NCI-H446 treated with DMSO at 0.1 percent for 48 hours (cell line): Measurements from ENCODE around the gene ZNF595.
"Not testable (repeated sequence)": the region's sequence is repeated elsewhere in the genome, so short reads cannot be mapped to it uniquely, and the experiment has no call there.

Experiments
- DNase-seq: peaks from one replicate; lab custom pipeline; 2025; lab: John Stamatoyannopoulos, UW

Gene ZNF595

DNA sequence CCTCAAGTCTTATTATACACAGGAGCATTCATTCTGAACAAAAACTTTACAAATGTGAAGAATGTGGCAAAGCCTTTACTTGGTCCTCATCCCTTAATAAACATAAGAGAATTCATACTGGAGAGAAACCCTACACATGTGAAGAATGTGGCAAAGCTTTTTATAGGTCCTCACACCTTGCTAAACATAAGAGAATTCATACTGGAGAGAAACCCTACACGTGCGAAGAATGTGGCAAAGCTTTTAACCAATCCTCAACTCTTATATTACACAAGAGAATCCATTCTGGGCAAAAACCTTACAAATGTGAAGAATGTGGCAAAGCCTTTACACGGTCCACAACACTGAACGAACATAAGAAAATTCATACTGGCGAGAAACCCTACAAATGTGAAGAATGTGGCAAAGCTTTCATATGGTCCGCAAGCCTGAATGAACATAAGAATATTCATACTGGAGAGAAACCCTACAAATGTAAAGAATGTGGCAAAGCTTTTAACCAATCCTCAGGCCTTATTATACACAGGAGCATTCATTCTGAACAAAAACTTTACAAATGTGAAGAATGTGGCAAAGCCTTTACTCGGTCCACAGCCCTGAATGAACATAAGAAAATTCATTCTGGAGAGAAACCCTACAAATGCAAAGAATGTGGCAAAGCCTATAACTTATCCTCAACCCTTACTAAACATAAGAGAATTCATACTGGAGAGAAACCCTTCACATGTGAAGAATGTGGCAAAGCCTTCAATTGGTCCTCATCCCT, 33.6 kb downstream of the ZNF595 start:
- not testable (repeated sequence) for DNase-seq

DNA sequence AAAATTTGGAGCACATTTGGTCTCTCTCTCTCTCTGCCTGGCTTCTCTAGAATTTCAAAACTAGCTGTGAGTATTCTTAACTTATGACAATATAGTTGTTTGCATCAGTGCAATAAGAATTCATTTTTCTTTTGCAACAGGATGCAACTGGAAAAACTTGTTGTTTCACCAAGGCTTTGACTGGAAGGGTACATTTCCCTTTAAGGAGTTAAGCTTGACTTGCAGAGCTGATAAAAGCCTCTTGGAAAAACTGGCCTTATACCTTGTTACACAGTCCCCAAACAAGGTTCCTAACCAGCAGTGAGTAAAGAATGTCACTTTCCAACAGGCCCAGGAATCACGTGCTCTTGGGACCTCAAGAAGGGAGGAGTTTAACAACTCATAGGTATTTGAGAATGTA, 45.3 kb downstream of the ZNF595 start:
- no peak for DNase-seq

DNA sequence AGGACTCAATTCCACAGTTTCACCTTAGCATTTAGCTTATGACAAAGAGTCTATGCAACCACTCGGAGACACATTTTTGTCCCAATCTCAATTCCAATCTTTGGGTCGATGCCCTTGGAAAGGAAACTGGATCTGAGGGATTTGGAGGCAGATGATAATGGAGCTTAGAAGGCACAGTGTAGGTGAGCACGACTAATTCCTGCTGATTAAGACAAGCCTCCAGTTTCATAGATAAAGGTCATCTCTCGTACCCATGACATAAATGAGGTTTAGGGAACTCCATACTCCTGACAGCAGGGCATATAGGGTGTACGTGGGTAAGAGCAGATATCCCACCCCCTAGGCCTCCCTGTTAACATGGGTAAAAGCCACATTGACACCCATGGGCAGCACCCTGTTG, 46.7 kb downstream of the ZNF595 start:
- DNase-seq, result no peak

DNA sequence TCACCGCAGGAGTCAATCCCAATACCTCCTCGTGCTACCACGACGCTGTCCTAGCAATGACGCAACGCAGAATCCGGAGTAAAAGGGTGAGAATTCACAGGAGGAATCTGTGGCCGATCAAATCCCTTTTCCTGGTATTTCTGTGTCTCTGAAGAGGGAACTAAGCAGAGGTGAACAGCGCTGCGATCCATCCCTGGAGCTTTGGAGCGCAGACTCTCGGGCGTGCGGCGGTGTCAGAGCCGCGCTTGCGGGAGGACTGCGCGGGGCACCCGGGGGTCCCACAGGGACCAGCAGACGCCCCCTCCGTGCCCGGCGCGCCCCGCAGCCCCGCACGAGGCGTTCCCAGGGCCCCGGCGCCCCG, 53.9 kb downstream of the ZNF595 start:
- no peak for DNase-seq

DNA sequence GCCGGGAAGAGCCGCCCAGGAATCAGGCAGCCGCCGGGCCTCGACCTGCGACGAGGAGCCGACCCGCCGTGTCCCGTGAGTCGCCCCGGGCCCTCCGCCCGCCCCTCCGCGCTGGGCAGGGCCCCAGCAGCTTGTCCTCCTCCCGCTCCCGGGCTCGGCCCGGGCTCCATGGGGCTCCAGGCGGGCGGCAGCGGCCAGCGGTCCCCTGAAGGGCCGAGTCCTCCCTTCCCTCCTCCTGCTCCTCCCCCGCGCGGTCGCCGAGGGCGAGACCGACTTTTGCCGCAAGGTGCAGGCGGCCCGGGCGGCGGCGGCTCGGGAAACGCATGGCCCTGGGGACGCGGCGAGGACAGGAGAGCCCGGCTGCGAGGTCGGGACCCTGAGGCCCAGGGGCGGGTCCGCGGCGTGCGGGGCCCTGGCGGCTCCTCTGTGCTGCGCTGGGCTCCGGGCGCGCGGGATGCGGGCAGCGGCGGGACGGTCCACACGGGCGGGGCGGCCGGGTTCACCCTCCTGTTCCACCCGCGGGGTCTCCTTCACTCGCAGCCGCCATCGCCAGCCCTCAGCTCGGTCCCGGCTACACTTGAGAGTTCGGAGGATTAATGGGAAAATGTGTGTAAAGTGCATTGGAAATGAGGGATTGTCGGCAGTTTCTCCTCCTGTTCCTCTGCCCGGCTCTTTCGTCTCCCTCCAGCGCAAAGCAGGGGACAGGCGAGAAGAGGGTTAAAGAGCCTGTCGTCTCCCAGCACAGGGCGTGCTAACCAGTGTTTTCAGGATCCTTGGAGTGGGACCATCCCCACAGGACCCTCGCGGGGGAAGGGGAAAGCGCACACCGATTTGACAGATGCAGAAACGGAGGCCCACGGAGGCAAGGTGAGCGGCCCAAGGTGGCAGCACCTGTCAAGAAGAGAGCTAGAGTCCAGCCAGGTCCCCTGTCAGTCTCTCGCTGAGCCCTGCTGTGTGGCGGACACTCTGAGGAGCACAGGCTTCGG, 54.6 kb downstream of the ZNF595 start:
- no peak for DNase-seq

DNA sequence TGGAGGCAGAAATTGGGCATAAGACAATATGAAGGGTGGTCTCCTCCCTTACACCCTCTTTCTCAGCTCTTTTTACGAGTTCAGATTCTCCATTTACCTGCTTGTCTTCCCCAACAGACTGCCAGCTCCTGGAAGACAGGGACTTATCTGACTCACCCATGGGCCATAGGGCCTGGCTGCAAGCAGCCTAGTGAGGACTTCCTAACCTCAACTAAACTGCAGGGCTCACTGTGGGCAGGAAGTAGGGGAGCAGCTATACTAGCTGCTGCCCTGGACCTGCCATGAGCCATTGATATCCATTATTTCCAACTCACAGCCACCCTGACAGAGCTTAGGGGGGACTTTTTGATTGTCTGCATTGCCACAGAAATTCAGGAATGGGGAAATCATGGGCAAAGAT, 59.6 kb downstream of the ZNF595 start:
- DNase-seq, result no peak

DNA sequence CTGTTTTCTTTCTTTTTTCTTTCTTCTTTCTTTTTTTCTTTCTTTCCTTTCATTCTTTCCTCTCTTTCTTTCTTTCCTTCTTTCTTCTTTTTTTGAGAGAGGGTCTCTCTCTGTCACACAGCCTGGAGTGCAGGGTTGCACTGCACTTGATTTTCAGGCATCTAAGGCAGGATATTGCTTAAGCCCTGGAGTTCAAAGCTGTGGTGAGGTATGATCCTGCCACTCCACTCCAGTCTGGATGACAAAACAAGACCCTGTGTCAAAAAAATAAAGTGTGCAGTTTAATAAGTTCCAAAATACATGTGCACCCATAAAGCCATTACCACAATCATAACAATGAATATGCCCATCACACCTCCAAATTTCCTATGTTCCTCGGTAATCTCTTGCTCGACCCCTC, 60.6 kb downstream of the ZNF595 start:
- no peak for DNase-seq

DNA sequence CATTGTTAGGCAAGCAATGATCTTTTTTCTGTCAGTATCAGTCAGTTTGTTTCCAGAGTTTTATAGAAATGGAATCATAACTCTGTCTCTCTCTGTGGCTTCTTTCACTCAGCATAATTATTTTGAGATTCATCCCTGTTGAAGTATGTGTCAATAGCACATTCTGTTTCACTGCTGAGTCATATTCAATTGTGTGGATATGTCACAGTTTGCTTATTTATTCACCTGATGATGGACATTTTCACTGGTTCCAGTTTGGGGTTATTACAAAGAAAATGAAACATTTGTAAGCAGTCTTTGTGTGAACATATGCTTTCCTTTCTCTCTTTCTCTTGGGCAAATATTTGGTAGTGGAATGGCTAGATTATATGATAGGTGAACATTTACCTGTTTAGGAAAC, 61.0 kb downstream of the ZNF595 start:
- no peak for DNase-seq

DNA sequence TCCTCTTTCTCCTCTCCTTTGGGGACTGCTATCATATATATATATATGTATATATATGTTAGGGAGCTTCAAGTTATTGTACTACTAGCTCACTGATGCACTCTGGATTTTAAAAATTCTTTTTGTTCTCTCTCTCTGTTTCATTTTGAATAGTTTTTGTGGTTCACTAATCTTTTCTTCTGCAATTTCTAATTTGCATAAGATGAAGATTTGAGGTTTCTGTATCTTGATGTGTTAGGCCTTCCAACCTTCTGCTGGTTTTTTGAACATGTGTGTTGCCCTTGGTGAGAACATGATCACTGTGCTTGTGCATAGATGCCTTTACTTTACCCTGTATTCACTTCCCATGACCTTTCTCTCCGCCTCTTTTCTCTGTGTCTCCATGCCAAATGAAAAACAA, 63.4 kb downstream of the ZNF595 start:
- no peak for DNase-seq

DNA sequence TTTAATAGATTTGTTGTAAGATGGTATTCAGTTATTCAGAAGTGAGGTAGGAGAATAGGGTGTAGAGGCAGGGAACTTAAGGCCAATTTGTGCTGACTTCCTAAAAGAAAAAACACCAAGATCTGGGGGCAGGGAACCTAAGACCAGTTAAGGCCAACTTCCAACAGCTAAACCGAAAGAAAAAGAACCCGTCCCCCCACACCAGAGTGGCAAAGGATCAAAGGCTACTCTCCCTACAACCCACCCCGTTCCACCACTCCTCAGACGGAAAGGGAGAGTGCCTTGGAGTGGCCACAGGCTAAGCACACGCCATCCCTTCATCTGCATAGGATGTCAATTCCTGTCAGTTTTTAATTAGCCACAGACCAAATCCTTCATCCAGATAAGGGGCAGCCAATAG, 67.5 kb downstream of the ZNF595 start:
- DNase-seq, result no peak

DNA sequence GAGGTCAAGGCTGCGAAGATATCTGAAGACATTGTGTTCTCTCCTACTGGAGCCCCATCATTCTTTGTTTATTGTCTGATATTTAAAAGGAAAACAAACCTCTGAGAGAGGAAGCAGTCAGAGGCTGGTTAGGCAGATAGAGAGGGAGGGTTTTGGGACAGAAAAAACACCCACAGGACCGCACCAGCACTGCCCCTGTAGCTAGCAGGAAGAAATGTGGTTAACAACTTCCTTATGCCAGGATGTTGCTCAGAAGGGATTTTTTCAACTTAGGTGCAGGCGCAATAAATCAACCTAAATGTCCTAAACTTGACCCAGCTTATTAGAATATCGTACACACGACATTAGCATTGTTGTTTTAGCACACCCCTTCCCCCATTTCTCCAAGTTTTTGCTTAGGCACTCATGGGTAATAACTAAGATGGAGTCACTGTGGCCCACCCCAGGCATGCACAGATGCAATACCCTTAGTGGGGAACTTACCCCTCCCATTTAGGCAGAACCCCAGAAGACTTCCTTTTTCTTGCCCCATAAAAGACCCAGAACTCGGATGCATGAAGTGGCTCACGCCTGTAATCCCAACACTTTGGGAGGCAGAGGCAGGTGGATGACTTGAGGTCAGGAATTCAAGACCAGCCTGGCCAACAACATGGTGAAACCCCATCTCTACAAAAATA, 68.4 kb downstream of the ZNF595 start:
- no peak for DNase-seq

DNA sequence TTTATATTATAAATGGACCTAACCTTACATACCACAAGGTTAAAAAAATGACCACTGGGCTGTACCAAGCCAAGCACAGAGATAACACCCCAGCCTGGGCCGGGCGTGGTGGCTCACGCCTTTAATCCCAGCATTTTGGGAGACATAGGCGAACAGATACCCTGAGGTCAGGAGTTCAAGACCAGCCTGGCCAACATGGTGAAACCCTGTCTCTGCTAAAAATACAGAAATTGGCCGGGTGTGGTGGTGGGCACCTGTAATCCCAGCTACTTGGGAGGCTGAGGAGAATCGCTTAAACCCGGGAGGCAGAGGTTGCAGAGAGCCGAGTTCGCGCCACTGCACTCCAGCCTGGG, 70.8 kb downstream of the ZNF595 start:
- not testable (repeated sequence) for DNase-seq

DNA sequence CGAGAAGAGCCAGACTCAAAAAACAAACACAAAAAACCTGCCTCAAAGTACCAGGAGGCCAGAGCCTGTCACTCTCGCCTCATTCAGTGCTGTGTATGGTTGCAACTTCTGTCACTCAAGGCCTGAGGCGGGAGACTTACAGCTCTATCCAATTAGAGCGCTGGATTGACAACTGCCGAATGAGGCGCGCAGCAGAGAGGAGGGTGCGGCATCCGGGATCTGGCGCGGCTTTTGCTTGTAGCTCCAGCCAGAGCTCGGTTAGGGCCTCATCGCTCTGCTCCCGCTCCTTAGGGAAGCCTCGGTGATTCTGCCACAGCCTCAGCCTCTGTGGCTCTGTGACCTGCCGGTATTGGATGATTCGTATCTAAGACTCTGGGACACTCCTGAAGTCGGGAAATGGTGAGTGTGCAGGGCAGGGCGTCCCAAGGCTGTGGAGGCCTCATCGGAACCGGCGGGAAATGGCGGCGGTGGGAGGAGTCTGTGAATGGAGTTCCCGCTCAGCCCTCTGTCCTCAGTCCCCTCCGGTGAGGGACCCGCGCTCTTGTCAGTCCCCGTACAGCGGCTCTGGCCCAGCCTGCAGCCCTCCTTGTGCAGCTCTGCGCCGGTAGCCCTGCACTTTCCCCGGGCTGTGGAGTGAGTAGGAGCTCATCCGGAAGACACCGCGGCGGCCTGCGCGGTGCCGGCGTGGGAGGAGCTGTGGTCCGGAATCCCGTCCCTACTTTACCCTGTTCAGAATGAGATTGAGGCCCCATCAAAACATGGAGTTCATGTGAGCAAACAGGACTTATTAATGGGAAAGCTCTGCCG, 71.4 kb downstream of the ZNF595 start, which contains the start of gene ZNF718:
Gene ZNF718 (plus strand): TSS at position 227 of the 807 bp plus-strand sequence. CDS start 170 bp downstream, at position 397.
- peak; percentile 80 for DNase-seq

DNA sequence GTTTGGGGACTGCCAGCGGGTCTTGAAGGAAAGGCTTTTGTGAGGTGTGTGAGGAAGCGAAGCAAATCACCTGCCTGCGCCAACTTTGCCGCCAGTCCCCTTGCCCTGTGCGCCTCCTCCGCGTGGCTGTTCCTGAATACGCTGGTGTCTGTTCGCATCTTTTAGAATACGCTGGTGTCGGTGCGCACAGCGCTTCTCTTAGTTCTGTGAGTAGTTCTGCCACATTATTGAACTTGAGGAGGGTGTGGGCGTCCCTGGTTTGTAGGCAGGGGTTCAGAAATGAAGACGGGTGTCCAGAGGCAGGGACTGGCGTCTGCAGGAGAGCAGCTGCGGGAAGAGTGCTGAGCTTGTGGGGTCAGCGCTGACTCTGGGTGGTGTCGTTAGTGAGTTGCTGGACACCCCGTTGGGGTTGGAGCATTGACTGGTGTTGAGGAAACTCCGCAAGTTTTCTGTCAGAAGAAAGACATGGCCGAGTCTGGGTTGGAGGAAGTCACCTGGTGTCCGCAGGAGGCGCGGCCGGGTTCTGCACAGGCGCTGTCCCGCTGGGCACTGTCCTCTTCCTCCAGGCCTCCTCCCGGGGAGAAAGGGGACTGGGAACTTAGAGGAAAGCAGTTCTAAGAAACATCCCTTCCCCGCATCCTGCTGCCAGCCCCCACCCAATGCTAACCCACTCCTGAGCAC, 72.1 kb downstream of the ZNF595 start:
- no peak for DNase-seq

DNA sequence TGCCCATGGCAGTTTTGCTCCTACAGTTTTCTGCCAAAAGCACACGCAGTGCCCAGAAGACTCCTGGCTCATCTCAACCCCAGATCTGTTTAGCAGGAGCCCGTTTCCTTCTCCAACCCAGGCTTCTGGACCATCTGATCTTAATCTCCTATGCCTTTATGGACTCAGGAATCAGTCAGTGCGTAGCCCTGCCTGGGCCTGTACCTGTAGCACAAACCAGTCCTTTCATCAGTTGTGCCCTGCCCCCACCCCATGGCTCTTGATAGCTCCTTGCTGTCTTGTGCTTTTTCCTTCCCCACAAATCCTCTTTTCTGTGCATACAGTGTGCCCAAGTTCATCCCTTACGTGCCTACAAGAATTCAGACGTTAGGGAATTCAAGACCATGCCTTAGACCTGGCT, 72.7 kb downstream of the ZNF595 start:
- no peak for DNase-seq

DNA sequence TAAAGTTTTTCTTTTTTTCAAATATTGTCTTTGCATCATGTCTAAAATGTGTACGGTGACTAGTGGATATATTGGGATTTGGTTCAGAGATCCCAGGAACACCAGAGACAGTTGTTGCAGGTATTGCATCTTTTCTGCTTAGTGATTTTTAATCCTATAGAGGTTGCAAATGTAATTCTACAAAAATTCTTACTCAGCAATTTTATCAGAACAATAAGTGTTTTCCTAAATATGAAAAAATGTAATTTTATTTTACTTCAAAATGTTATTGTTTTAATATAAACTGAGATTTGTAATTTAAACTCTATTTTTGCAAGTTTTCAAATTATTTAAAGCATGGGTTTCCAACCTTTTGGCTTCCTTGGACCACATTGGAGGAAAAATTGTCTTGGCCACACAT, 79.4 kb downstream of the ZNF595 start:
- DNase-seq, result no peak
